Suprapubic skin (tissue), 4 donors: Measurements from ENCODE around the gene OR52E1.

ENCODE experiments used
- CTCF ChIP-seq, 2 donors: fragments of 200-600 bp in 1 of 2; fragments of 450-650 bp in 1 of 2; sonication (generic) in 1 of 2; IDR thresholded peaks; one replicate each; pipeline ENCODE4 v1.5.1; 2016 to 2019; ENCODE audit warnings: antibody characterized with exemption in 2 of 2, mild to moderate bottlenecking in 1 of 2, moderate library complexity in 1 of 2
- POLR2A ChIP-seq, 2 donors: fragments of 450-650 bp; IDR thresholded peaks; one replicate each; pipeline ENCODE4 v1.6.1; 2017; ENCODE audit warnings: antibody characterized with exemption in 2 of 2, mild to moderate bottlenecking in 2 of 2, moderate library complexity in 2 of 2
- POLR2AphosphoS5 ChIP-seq, 3 donors: sonication (generic); formaldehyde crosslinking; IDR thresholded peaks; one replicate each; pipeline ENCODE4 v1.6.1; 2017; ENCODE audit warnings: antibody characterized with exemption in 3 of 3

DNA sequence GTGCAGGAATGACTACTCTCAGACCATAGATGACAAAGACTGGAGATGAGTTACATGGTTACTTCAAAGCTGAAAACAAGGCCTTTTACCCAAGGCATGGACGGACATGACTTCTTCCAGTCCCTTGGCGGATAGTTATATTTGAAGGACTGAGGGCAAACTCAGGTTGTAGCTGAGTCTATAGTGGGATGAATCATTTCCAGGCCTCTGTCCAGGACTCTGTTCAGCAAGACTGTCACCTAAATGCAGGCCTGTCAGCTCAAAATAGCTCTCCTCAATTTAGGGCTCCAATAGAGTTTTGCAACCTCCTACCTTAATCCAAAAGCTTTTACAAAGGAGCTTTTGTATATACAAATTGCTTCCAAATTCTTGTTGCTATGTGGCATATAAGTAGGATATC is 47.4 kb upstream of the OR52E1 start:
- TF ChIP-seq CTCF (IDR thresholded peaks at IDR 0.05) (no peak), POLR2A (IDR thresholded peaks at IDR 0.05) (no peak), POLR2AphosphoS5 (IDR thresholded peaks at IDR 0.05) (no peak)
